ENCODE results near the gene KRT23.

DNA sequence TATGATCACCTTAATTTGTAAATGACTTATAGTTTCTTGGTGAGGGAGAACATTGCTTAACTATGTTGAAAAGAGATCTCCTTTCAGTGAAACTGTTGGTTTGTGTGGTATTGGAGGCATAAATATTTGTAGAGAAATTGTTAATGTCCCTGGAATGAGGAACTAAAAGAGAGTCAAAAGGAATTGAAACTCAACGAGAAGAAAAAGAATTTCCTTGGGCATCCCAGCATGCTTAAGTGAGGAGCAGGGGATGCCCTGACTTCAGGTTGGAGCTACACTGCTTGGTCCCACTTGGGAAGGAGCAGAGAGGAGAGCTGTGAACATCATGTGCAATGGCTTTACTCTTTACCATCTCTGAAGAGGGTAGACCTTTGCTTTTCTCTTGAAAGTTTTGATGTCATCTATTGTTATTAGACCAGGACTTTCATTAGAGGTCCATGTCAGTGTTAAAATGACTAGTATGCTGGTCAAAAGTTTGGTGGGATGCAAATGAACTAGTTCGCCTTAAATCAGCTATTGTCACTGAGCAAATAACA is 21.7 kb downstream of the KRT23 start:
- TF ChIP-seq POLR2A (IDR thresholded peaks at IDR 0.05; ENCODE audit: low read length) = no peak
- TF ChIP-seq GATA1 (IDR thresholded peaks at IDR 0.05; ENCODE audit: low read depth, low read length) = no peak
